GM23248 (cell line): ENCODE measurements around the gene RAB17. TPM values are rescaled to one million over a fixed set of nuclear protein-coding genes. Genes with fewer than 3 reads are reported as not detected.

Experiments
- DNase-seq: peaks from one replicate; pipeline ENCODE4 v3.0.0-alpha.2; 2015
- H2AFZ ChIP-seq: fragments of 200-600 bp; sonication (generic); 2 replicates; pipeline ENCODE4 v1.6.1; 2016; ENCODE audit warnings: antibody characterized with exemption
- H3F3A ChIP-seq: fragments of 200-600 bp; sonication (generic); 2 replicates; pipeline ENCODE4 v1.6.1; 2016; ENCODE audit warnings: mild to moderate bottlenecking, antibody characterized with exemption, mixed run types; ENCODE audit not compliant: insufficient read depth
- H3K27ac ChIP-seq: fragments of 200-600 bp; sonication (generic); 2 replicates; pipeline ENCODE4 v1.5.1; 2016; ENCODE audit warnings: mild to moderate bottlenecking
- H3K27me3 ChIP-seq: fragments of 200-600 bp; sonication (generic); replicated peaks from 2 replicates; pipeline ENCODE4 v1.6.1; 2016; ENCODE audit warnings: mild to moderate bottlenecking; ENCODE audit not compliant: insufficient read depth
- H3K36me3 ChIP-seq: fragments of 200-600 bp; sonication (generic); 2 replicates; pipeline ENCODE4 v1.6.1; 2016; ENCODE audit warnings: low read depth, mild to moderate bottlenecking
- H3K4me1 ChIP-seq: fragments of 200-600 bp; sonication (generic); 2 replicates; pipeline ENCODE4 v1.6.1; 2016; ENCODE audit warnings: mild to moderate bottlenecking; ENCODE audit not compliant: insufficient read depth
- H3K4me2 ChIP-seq: fragments of 200-600 bp; sonication (generic); one replicate; pipeline ENCODE4 v1.6.1; 2016; ENCODE audit warnings: mild to moderate bottlenecking; ENCODE audit not compliant: unreplicated experiment
- H3K4me3 ChIP-seq: fragments of 200-600 bp; sonication (generic); 2 replicates; pipeline ENCODE4 v1.5.1; 2016; ENCODE audit warnings: mild to moderate bottlenecking
- H3K79me2 ChIP-seq: fragments of 200-600 bp; sonication (generic); 2 replicates; pipeline ENCODE4 v1.6.1; 2016; ENCODE audit warnings: mild to moderate bottlenecking; ENCODE audit not compliant: insufficient read depth
- H3K9ac ChIP-seq: fragments of 200-600 bp; sonication (generic); 2 replicates; pipeline ENCODE4 v1.6.1; 2016; ENCODE audit warnings: mild to moderate bottlenecking
- H3K9me2 ChIP-seq: fragments of 200-600 bp; sonication (generic); 2 replicates; pipeline ENCODE4 v1.6.1; 2016; ENCODE audit warnings: mixed run types, mild to moderate bottlenecking, moderate library complexity; ENCODE audit not compliant: insufficient read depth
- H3K9me3 ChIP-seq: fragments of 200-600 bp; sonication (generic); one replicate; pipeline ENCODE4 v1.6.1; 2017; ENCODE audit warnings: low read depth
- H4K20me1 ChIP-seq: fragments of 200-600 bp; sonication (generic); 2 replicates; pipeline ENCODE4 v1.6.0; 2016; ENCODE audit not compliant: insufficient read depth
- EZH2 ChIP-seq: fragments of 200-600 bp; sonication (generic); IDR thresholded peaks from 2 replicates; pipeline ENCODE4 v1.6.1; 2018; ENCODE audit warnings: antibody characterized with exemption, mild to moderate bottlenecking; ENCODE audit not compliant: insufficient read depth, poor library complexity, severe bottlenecking
- EZH2phosphoT487 ChIP-seq: fragments of 200-600 bp; sonication (generic); IDR thresholded peaks from 2 replicates; pipeline ENCODE4 v1.6.1; 2018; ENCODE audit warnings: antibody characterized with exemption, moderate library complexity, mild to moderate bottlenecking, low read depth; ENCODE audit not compliant: insufficient read depth
- WGBS, 2 experiments: methylation state at CpG; one replicate each; pipeline ENCODE4 v1.1.6; 2015 to 2017; ENCODE audit warnings: low lambda C conversion rate in 2 of 2, low coverage in 1 of 2; ENCODE audit errors: missing lambda C conversion rate in 2 of 2; 5-methylcytosine and 5-hydroxymethylcytosine counted together
- in situ Hi-C: fragments of 300-500 bp; cut with MboI; formaldehyde crosslinking; loops from 2 replicates; pipeline ENCODE4 v1.15.0; 2020
- polyA plus RNA-seq: library from polyadenylated mRNA; unstranded; fragments of >200 nt; fragmentation: Nextera tagmentation; extraction: Ambion mirVana; gene quantifications from 2 replicates; pipeline ENCODE4 v1.2.1, GENCODE V29; 2016
- total RNA-seq: library from RNA; depleted of rRNA; stranded (reverse); fragments of >200 nt; shearing (Covaris generic); gene quantifications from 2 replicates; pipeline ENCODE4 v1.2.3, GENCODE V29; 2014

RAB17 gene
- total and polyA plus RNA-seq, 2 experiments from 2014 or later = 1.7 TPM; not detected in 1

GRCh38 chr2:237601453-237602116, 11.1 kb upstream of the RAB17 start:
- H3F3A ChIP-seq = no peaks in the 10 kb centered on the region
- H3K79me2 ChIP-seq = no peaks in the 10 kb centered on the region
- no peak overlapping the region for H3K27ac ChIP-seq
- peaks cover 12% of the 10 kb centered on the region for H3K4me1 ChIP-seq
- H3K9me3 ChIP-seq = no peaks in the 10 kb centered on the region
- in situ Hi-C loops = no loop called here
- H2AFZ ChIP-seq = no peak overlapping the region
- WGBS, 2 experiments = 96 to 98% methylated on average over 14 of the region's 14 CpGs
- H4K20me1 ChIP-seq = no peaks in the 10 kb centered on the region
- H3K9ac ChIP-seq = no peak overlapping the region
- DNase-seq = no peak
- H3K4me3 ChIP-seq = no peak overlapping the region
- H3K4me2 ChIP-seq = no peak overlapping the region
- no peak for TF ChIP-seq EZH2phosphoT487
- TF ChIP-seq EZH2 = no peak
- no peaks in the 10 kb centered on the region for H3K27me3 ChIP-seq
- no peaks in the 10 kb centered on the region for H3K9me2 ChIP-seq
- H3K36me3 ChIP-seq = no peaks in the 10 kb centered on the region

DNA sequence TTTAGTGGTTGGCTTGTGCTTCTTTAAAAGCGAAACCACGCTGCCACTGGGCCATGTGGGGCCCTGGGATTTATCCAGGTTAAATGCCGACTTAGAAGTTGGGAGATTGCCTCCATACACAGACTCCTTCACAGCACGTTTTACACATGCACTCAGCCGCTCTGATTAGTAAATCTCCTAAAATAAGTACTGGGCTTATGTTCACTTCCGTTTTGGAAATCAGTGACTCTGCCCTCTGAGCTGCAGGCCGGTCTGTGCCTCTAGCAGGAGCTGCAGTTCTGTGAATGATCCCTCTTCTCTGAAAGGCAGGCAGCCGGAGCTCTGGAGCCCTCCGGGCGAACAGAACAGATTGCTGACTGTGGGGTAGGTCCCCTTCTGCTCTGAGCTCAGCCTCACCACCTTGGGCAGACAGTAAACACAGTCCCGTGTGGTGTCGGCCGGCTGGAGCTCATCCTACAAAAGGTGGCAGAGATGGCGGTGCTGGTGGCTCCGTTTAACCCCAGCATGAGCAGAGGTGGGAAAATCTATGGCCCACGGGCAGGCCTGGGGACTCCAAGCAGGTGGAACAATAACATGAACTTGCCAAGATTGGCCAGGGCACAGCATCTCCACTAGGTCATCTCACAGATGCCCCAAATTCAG, 9.8 kb upstream of the RAB17 start:
- Histone ChIP-seq H3K27me3 (no peaks in the 10 kb centered on the region), H3K9ac (peak overlapping the region; percentile 62), H3F3A (no peaks in the 10 kb centered on the region), H4K20me1 (no peaks in the 10 kb centered on the region), H3K4me1 (peaks cover 12% of the 10 kb centered on the region), H3K79me2 (no peaks in the 10 kb centered on the region), H3K27ac (peak overlapping the region; percentile 40), H3K36me3 (no peaks in the 10 kb centered on the region), H3K4me2 (peak overlapping the region; percentile 76), H3K9me2 (no peaks in the 10 kb centered on the region), H3K9me3 (no peaks in the 10 kb centered on the region), H2AFZ (peak overlapping the region; percentile 95), H3K4me3 (peak overlapping the region; percentile 34; the same call in 1 of the 2 replicates)
- in situ Hi-C loops = no loop called here
- 11 to 14% methylated on average over 16 of the region's 16 CpGs for WGBS, 2 experiments
- DNase-seq = peak; percentile 84
- TF ChIP-seq EZH2 (no peak), EZH2phosphoT487 (no peak)

GRCh38 chr2:237599465-237600110, 9.1 kb upstream of the RAB17 start:
- no peaks in the 10 kb centered on the region for H3K9me3 ChIP-seq
- H2AFZ ChIP-seq = peak overlapping the region; percentile 95
- H3K4me3 ChIP-seq = peak overlapping the region; percentile 34; the same call in 1 of the 2 replicates
- H3K36me3 ChIP-seq = no peaks in the 10 kb centered on the region
- H3F3A ChIP-seq = no peaks in the 10 kb centered on the region
- H4K20me1 ChIP-seq = no peaks in the 10 kb centered on the region
- DNase-seq = no peak
- peaks cover 12% of the 10 kb centered on the region for H3K4me1 ChIP-seq
- H3K27ac ChIP-seq = peak overlapping the region; percentile 40
- peak overlapping the region; percentile 76 for H3K4me2 ChIP-seq
- in situ Hi-C loops = loop anchor here (25.0 kb wide), 1 partner anchor 663 kb away; no protein-coding TSS in a partner anchor
- H3K9ac ChIP-seq = peak overlapping the region; percentile 62
- no peaks in the 10 kb centered on the region for H3K9me2 ChIP-seq
- no peaks in the 10 kb centered on the region for H3K79me2 ChIP-seq
- 74 to 75% methylated on average over 8 to 9 of the region's 9 CpGs for whole genome bisulfite sequencing, 2 experiments
- H3K27me3 ChIP-seq = no peaks in the 10 kb centered on the region
- no peak for TF ChIP-seq EZH2
- TF ChIP-seq EZH2phosphoT487 = no peak

GRCh38 chr2:237598468-237599208, 8.1 kb upstream of the RAB17 start:
- no peak overlapping the region for H3K27ac ChIP-seq
- H3F3A ChIP-seq = no peaks in the 10 kb centered on the region
- in situ Hi-C loops = loop anchor here (25.0 kb wide), 1 partner anchor 664 kb away; no protein-coding TSS in a partner anchor
- 92 to 94% methylated on average over 14 of the region's 14 CpGs for WGBS, 2 experiments
- no peaks in the 10 kb centered on the region for H3K79me2 ChIP-seq
- H3K36me3 ChIP-seq = no peaks in the 10 kb centered on the region
- peaks cover 12% of the 10 kb centered on the region for H3K4me1 ChIP-seq
- H3K27me3 ChIP-seq = no peaks in the 10 kb centered on the region
- DNase-seq = no peak
- no peaks in the 10 kb centered on the region for H4K20me1 ChIP-seq
- H3K4me2 ChIP-seq = no peak overlapping the region
- no peaks in the 10 kb centered on the region for H3K9me3 ChIP-seq
- H3K9ac ChIP-seq = no peak overlapping the region
- no peak for TF ChIP-seq EZH2
- no peak overlapping the region for H2AFZ ChIP-seq
- H3K4me3 ChIP-seq = no peak overlapping the region
- H3K9me2 ChIP-seq = no peaks in the 10 kb centered on the region
